CD8-positive, alpha-beta memory T cell (primary cell): ENCODE data around the gene ECSIT. TPM values are rescaled to one million over a fixed set of nuclear protein-coding genes. Genes with fewer than 3 reads are reported as not detected.

Experiments used
- CTCF ChIA-PET: fragments of 350-600 bp; sonication (Branson Sonifier 250); formaldehyde crosslinking; loops from one replicate; lab custom pipeline; 2021; ENCODE audit warnings: antibody characterized with exemption; lab: Charles Lee
- POLR2A ChIA-PET: fragments of 350-600 bp; sonication (Branson Sonifier 250); formaldehyde crosslinking; loops from one replicate; lab custom pipeline; 2021; ENCODE audit warnings: antibody characterized with exemption; lab: Charles Lee
- DNase-seq, 5 donors: peaks; one replicate each; pipeline versions ENCODE4 v3.0.0 to v3.0.0-alpha.2; 2020 to 2022; ENCODE audit warnings: mixed read lengths in 1 of 5
- H3K27ac ChIP-seq: one replicate; pipeline ENCODE4 v1.7.0; 2013; ENCODE audit warnings: low read depth, mild to moderate bottlenecking, low read length, moderate library complexity
- H3K27me3 ChIP-seq: 2 replicates; pipeline ENCODE4 v1.7.0; 2013; ENCODE audit warnings: low read length, mild to moderate bottlenecking; ENCODE audit not compliant: insufficient read depth, poor library complexity, severe bottlenecking
- H3K36me3 ChIP-seq: 2 replicates; pipeline ENCODE4 v1.7.0; 2013; ENCODE audit warnings: mild to moderate bottlenecking, low read length, moderate library complexity; ENCODE audit not compliant: insufficient read depth
- H3K4me1 ChIP-seq: 2 replicates; pipeline ENCODE4 v1.7.0; 2013; ENCODE audit warnings: mild to moderate bottlenecking, low read length, moderate library complexity; ENCODE audit not compliant: insufficient read depth
- H3K4me3 ChIP-seq: 2 replicates; pipeline ENCODE4 v1.7.0; 2013; ENCODE audit warnings: mild to moderate bottlenecking, low read length
- H3K9me3 ChIP-seq: 2 replicates; pipeline ENCODE4 v1.7.0; 2013; ENCODE audit warnings: mild to moderate bottlenecking, low read length
- H3K27ac Mint-ChIP-seq, 8 donors: one replicate each; pipeline ENCODE4 v1.8.0; 2020 to 2021; ENCODE audit warnings: mixed read lengths in 8 of 8, mild to moderate bottlenecking in 6 of 8, inconsistent platforms in 3 of 8, moderate library complexity in 3 of 8
- H3K27me3 Mint-ChIP-seq, 2 donors: one replicate each; pipeline ENCODE4 v1.8.0; 2020 to 2021; ENCODE audit warnings: mixed read lengths in 2 of 2, mild to moderate bottlenecking in 1 of 2, moderate library complexity in 1 of 2
- H3K36me3 Mint-ChIP-seq, 3 donors: one replicate each; pipeline ENCODE4 v1.8.0; 2020 to 2021; ENCODE audit warnings: mixed read lengths in 3 of 3, inconsistent platforms in 1 of 3, mild to moderate bottlenecking in 1 of 3
- H3K4me1 Mint-ChIP-seq, 3 donors: one replicate each; pipeline ENCODE4 v1.8.0; 2020 to 2021; ENCODE audit warnings: mixed read lengths in 3 of 3, inconsistent platforms in 1 of 3, mild to moderate bottlenecking in 1 of 3
- H3K4me3 Mint-ChIP-seq, 7 donors: one replicate each; pipeline ENCODE4 v1.8.0; 2020 to 2021; ENCODE audit warnings: mixed read lengths in 7 of 7, mild to moderate bottlenecking in 6 of 7, moderate library complexity in 4 of 7, inconsistent platforms in 2 of 7
- H3K9me3 Mint-ChIP-seq, 5 donors: one replicate each; pipeline ENCODE4 v1.8.0; 2020 to 2022; ENCODE audit warnings: mixed read lengths in 5 of 5, mild to moderate bottlenecking in 3 of 5, moderate library complexity in 2 of 5, inconsistent platforms in 1 of 5
- polyA plus RNA-seq: library from polyadenylated mRNA; unstranded; fragments of 300-500 nt; fragmentation: Illumina TruSeq; gene quantifications from one replicate; pipeline ENCODE4 v1.2.3, GENCODE V29; 2021
- total RNA-seq, 2 experiments: library from RNA; stranded (reverse); gene quantifications; one replicate each; pipeline ENCODE4 v1.2.3, GENCODE V29; 2021

Gene ECSIT
- total and polyA plus RNA-seq, 3 experiments from 2014 or later = 31.4 to 61.0 (median 59.6) TPM

GRCh38 chr19:11547929-11548700, 19.2 kb upstream of the ECSIT start:
- ChIA-PET POLR2A (no interaction called here), CTCF (no interaction called here)
- H3K4me1 ChIP-seq = no peaks in the 10 kb centered on the region
- Mint-ChIP-seq H3K4me3 (no peak overlapping the region), H3K4me1 (no peaks in the 10 kb centered on the region), H3K27me3 (peaks cover 5% of the 10 kb centered on the region in 2 donors), H3K27ac (no peak overlapping the region), H3K36me3 (peaks cover 0 to 12% (median 0%) of the 10 kb centered on the region in 3 donors), H3K9me3 (no peaks in the 10 kb centered on the region)
- no peak for DNase-seq
- H3K9me3 ChIP-seq = no peaks in the 10 kb centered on the region
- H3K27ac ChIP-seq = no peak overlapping the region
- no peak overlapping the region for H3K4me3 ChIP-seq
- H3K27me3 ChIP-seq = no peaks in the 10 kb centered on the region
- no peaks in the 10 kb centered on the region for H3K36me3 ChIP-seq

- Mint-ChIP-seq H3K36me3 (no peaks in the 10 kb centered on the region), H3K9me3 (no peaks in the 10 kb centered on the region), H3K4me1 (peaks cover 4 to 7% (median 4%) of the 10 kb centered on the region in 3 donors), H3K4me3 (no peak overlapping the region), H3K27ac (no peak overlapping the region), H3K27me3 (peaks cover 20 to 25% of the 10 kb centered on the region in 2 donors)
- ChIA-PET POLR2A (no interaction called here), CTCF (no interaction called here)
- H3K4me1 ChIP-seq = peaks cover 5% of the 10 kb centered on the region
- DNase-seq = no peak
- H3K9me3 ChIP-seq = no peaks in the 10 kb centered on the region
- no peaks in the 10 kb centered on the region for H3K36me3 ChIP-seq
- peaks cover 5% of the 10 kb centered on the region for H3K27me3 ChIP-seq
- H3K4me3 ChIP-seq = no peak overlapping the region
- H3K27ac ChIP-seq = no peak overlapping the region
Observed at GRCh38 chr19:11541238-11541637, 12.3 kb upstream of the ECSIT start.

- Mint-ChIP-seq H3K9me3 (no peaks in the 10 kb centered on the region), H3K27ac (no peak overlapping the region), H3K4me3 (no peak overlapping the region), H3K27me3 (peaks cover 20 to 25% of the 10 kb centered on the region in 2 donors), H3K36me3 (no peaks in the 10 kb centered on the region), H3K4me1 (peaks cover 6 to 9% (median 7%) of the 10 kb centered on the region in 3 donors)
- Histone ChIP-seq H3K4me1 (peaks cover 11% of the 10 kb centered on the region), H3K27me3 (peaks cover 5% of the 10 kb centered on the region), H3K36me3 (no peaks in the 10 kb centered on the region), H3K9me3 (no peaks in the 10 kb centered on the region), H3K27ac (no peak overlapping the region), H3K4me3 (no peak overlapping the region)
- ChIA-PET POLR2A (no interaction called here), CTCF (no interaction called here)
- no peak for DNase-seq
Observed at GRCh38 chr19:11540645-11541044, 11.7 kb upstream of the ECSIT start.

GRCh38 chr19:11539495-11540365, 10.8 kb upstream of the ECSIT start:
- no peak for DNase-seq
- no peak overlapping the region for H3K4me3 Mint-ChIP-seq
- H3K4me1 ChIP-seq = peaks cover 14% of the 10 kb centered on the region
- H3K9me3 ChIP-seq = no peaks in the 10 kb centered on the region
- peaks cover 5% of the 10 kb centered on the region for H3K27me3 ChIP-seq
- H3K4me1 Mint-ChIP-seq = peaks cover 10 to 16% (median 10%) of the 10 kb centered on the region in 3 donors
- H3K27ac Mint-ChIP-seq = no peak overlapping the region
- POLR2A ChIA-PET = no interaction called here
- H3K36me3 ChIP-seq = no peaks in the 10 kb centered on the region
- H3K4me3 ChIP-seq = no peak overlapping the region
- no peaks in the 10 kb centered on the region for H3K36me3 Mint-ChIP-seq
- peaks cover 16 to 25% of the 10 kb centered on the region in 2 donors for H3K27me3 Mint-ChIP-seq
- H3K9me3 Mint-ChIP-seq = no peaks in the 10 kb centered on the region
- peak overlapping the region; percentile 57 for H3K27ac ChIP-seq
- CTCF ChIA-PET = no interaction called here

GRCh38 chr19:11538232-11539036, 9.5 kb upstream of the ECSIT start, which contains the start of gene CNN1:
CNN1 (plus strand) TSS chr19:11538851; CDS start chr19:11538928, 77 bp downstream.
- Histone ChIP-seq H3K4me1 (peaks cover 14% of the 10 kb centered on the region), H3K27ac (peak within 1 kb of the TSS; percentile 57), H3K36me3 (no peaks in the 10 kb centered on the region), H3K27me3 (peaks cover 5% of the 10 kb centered on the region), H3K4me3 (no peak within 1 kb of the TSS), H3K9me3 (no peaks in the 10 kb centered on the region)
- peaks cover 10 to 16% (median 14%) of the 10 kb centered on the region in 3 donors for H3K4me1 Mint-ChIP-seq
- peaks cover 16 to 19% of the 10 kb centered on the region in 2 donors for H3K27me3 Mint-ChIP-seq
- no peak within 1 kb of the TSS for H3K4me3 Mint-ChIP-seq
- DNase-seq = no peak
- ChIA-PET POLR2A (interaction anchor here (0.7 kb wide), 1 partner anchor 21 kb away, joined by 3 read pairs; the partner anchor contains the start of gene ELOF1), CTCF (no interaction called here)
- peak within 1 kb of the TSS in 3 of 8 donors; percentile 5 to 47 (median 14) for H3K27ac Mint-ChIP-seq
- H3K36me3 Mint-ChIP-seq = no peaks in the 10 kb centered on the region
- H3K9me3 Mint-ChIP-seq = no peaks in the 10 kb centered on the region

GRCh38 chr19:11535792-11536595, 7.1 kb upstream of the ECSIT start:
- peak; percentile 73 to 86 (median 83) for DNase-seq
- peak overlapping the region; percentile 49 for H3K4me3 ChIP-seq
- Mint-ChIP-seq H3K9me3 (no peaks in the 10 kb centered on the region), H3K4me3 (peak overlapping the region; percentile 53 to 81 (median 70)), H3K27me3 (peaks cover 11 to 12% of the 10 kb centered on the region in 2 donors), H3K36me3 (no peaks in the 10 kb centered on the region), H3K4me1 (peaks cover 10 to 16% (median 14%) of the 10 kb centered on the region in 3 donors), H3K27ac (peak overlapping the region; percentile 66 to 91 (median 81))
- H3K9me3 ChIP-seq = no peaks in the 10 kb centered on the region
- peak overlapping the region; percentile 67 for H3K27ac ChIP-seq
- peaks cover 14% of the 10 kb centered on the region for H3K4me1 ChIP-seq
- H3K36me3 ChIP-seq = no peaks in the 10 kb centered on the region
- POLR2A ChIA-PET = interaction anchor here (0.7 to 0.9 kb wide), 2 partner anchors 23 to 35 kb away, joined by 3 to 5 read pairs; partner anchors contain the start of gene ELOF1
- H3K27me3 ChIP-seq = peaks cover 5% of the 10 kb centered on the region
- CTCF ChIA-PET = interaction anchor here (0.7 to 1.9 kb wide), 13 partner anchors 8 to 154 kb away, joined by 3 to 14 read pairs (median 5); partner anchors contain the start of gene ELOF1

GRCh38 chr19:11534948-11535347, 6.0 kb upstream of the ECSIT start:
- H3K27me3 ChIP-seq = peaks cover 5% of the 10 kb centered on the region
- DNase-seq = no peak
- no peaks in the 10 kb centered on the region for H3K9me3 ChIP-seq
- H3K36me3 ChIP-seq = no peaks in the 10 kb centered on the region
- H3K4me1 ChIP-seq = peaks cover 14% of the 10 kb centered on the region
- Mint-ChIP-seq H3K27me3 (peaks cover 6 to 8% of the 10 kb centered on the region in 2 donors), H3K4me3 (peak overlapping the region in 3 of 7 donors; percentile 17 to 44 (median 23)), H3K9me3 (no peaks in the 10 kb centered on the region), H3K4me1 (peaks cover 10 to 16% (median 14%) of the 10 kb centered on the region in 3 donors), H3K27ac (peak overlapping the region in 6 of 8 donors; percentile 25 to 89 (median 58)), H3K36me3 (no peaks in the 10 kb centered on the region)
- no peak overlapping the region for H3K4me3 ChIP-seq
- H3K27ac ChIP-seq = no peak overlapping the region
- ChIA-PET POLR2A (interaction anchor here (0.6 kb wide), 1 partner anchor 54 kb away, joined by 5 read pairs; no protein-coding TSS in a partner anchor), CTCF (interaction anchor here (1.9 kb wide), 1 partner anchor 53 kb away, joined by 13 read pairs; no protein-coding TSS in a partner anchor)
